GM19239 (cell line): ENCODE measurements around the gene SHROOM3.
A peak's percentile ranks its signal among the peaks of the same experiment; 100 is the strongest.
"Not testable (repeated sequence)": the region's sequence is repeated elsewhere in the genome, so short reads cannot be mapped to it uniquely, and the experiment has no call there.

Experiments used
- DNase-seq: peaks from one replicate; pipeline ENCODE4 v3.0.0; 2011; ENCODE audit warnings: low spot score; ENCODE audit not compliant: insufficient read length
- FAIRE-seq: peaks from 2 replicates; lab custom pipeline; 2011; peaks lifted over from hg19 to GRCh38; lab: Jason Lieb, UNC

Gene SHROOM3

DNA sequence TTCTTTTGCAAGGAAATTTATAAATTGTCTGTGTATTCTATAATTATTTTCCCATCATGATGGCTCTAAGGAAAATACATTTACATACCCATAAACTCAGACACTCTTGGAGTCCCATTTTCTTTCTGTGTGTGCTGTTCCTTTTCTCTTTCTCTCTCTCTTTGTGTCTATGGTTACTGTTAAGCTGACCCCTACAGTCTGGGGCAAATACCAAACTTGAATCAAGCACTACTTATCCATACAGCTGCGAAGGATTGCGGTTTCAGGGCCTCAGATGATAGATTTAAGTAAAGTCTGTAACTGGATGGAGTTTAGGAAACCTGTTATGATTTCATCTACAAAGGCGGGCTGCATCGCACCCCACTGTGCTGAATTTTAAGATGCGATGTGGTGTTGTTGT lies 150.2 kb downstream of the SHROOM3 start:
- FAIRE-seq (no peak), DNase-seq (no peak)

DNA sequence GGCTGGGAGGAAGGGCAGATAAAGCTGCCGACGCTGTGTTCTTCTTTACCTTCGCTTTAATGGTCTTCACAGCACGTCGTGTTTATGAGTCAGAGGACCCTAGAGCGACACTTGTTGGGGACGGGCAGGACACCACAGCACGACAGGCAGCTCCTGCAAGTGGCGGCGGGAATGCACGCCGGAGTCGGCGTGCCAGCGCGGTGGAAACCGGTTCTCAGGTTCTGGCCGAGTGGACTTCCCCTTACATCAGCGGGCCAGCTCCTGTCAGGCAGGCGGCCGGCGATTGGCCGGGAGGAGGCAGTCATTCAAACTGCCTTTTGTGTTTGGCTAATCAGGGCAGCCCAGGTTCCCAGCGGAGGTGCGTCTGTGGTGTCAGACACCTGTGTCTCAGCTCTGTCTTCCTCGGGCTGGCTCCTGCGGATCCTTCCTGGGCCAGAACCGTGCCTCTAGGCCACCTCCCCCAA lies 150.9 kb downstream of the SHROOM3 start:
- DNase-seq (peak; percentile 17), FAIRE-seq (no peak)

DNA sequence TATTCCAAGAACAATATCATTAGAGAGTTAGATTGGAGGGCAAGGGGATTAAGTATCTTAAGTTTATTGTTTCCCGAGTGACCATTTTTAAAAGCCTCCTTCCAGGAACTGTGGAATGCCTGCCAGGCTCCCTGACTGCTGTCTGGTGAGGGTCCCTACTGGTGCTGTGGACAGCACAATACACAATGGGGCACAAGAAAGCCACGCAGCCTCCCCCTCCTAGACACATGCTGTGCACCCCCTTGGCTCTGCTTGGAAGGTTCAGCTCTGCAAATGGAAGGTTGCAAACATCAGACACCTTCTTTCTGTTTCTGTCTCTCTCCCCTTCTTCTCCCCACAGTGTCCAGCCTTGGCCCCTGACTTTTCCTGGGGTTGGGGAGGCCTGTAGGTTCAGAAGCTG lies 153.2 kb downstream of the SHROOM3 start:
- DNase-seq = no peak
- FAIRE-seq = no peak

DNA sequence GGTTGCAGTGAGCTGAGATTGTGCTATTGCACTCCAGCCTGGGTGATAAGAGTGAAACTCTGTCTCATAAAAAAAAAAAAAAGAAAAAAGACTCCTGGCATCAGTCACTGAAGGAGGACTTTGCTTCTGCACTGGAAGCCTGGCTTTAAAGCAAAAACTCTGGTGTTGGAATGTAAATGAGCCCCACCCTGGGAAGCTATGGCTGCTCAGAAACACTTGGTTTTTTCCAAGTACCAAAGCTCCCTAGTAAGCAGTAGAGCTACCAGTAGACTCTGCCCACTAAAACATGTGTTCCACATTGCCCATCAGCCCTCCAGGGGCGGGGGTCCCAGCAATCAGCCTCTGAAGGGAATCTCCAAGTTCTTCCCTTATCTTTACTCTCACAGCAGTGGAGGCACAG lies 154.4 kb downstream of the SHROOM3 start:
- FAIRE-seq = no peak
- DNase-seq = no peak

DNA sequence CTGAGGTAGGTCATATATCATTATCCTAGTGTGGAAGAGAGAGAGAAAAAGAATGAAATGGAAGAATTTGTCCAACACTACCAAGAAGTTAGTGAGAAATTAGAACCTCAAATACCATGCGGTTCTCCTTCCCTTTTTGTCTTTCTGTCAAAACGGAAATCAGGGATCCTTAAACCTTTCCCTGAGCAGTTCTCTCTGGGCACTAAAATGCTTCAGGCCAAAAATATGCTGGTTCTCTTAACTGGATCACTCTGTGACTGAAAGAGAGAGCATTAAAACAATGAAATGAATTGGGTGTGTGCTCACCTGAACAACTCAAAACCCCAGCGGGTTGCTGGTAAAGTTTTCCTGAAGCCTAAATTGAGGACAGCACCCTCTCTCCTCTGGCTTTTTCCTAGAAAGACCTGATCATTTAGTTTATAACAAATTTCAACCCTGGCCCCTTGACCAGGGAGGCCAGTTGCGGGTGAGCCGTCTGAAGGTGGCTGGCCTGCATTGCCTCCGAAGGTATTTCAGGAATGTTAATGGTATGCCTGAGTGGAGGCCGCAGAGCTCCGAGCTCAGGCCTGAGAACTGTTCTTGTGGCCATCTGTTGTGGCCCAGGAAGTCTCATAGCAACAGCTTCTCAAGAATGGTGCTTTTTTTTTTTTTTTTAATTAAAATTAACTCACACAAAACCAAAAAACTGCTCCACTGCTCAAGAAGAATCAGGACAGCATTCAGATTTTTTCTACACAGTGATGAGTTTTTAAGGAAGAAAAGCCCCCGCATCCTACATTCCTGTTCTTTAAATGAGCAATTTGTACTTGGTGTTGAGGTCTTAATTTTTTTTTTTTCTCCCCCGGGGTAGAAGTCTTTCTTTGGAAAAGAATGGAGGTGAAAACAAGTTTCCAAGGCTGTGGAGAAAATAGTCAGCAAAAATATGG lies 155.1 kb downstream of the SHROOM3 start:
- FAIRE-seq = no peak
- DNase-seq = no peak

DNA sequence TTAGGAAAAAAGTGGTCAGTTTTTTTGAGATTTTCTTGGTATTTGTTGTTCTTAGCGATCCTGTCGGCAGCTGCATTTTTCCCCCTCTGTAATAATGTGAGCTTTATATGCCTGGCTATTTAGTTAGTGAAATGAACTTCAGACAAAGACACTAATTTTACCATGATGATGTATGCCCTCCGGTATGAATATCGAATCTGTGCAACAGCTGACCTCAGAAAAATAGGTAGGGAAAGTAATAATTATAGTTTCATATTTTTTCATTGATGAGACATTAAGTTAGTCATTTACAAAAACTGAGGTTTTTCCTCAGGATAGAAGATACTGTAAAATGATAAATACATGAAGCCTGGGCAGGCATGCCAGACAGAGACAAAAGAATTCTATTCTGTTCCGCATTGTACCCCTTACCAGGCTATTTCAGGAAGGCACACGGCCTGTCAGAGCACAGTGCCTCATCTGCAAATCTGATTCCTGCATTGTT lies 155.8 kb downstream of the SHROOM3 start:
- DNase-seq = no peak
- no peak for FAIRE-seq

DNA sequence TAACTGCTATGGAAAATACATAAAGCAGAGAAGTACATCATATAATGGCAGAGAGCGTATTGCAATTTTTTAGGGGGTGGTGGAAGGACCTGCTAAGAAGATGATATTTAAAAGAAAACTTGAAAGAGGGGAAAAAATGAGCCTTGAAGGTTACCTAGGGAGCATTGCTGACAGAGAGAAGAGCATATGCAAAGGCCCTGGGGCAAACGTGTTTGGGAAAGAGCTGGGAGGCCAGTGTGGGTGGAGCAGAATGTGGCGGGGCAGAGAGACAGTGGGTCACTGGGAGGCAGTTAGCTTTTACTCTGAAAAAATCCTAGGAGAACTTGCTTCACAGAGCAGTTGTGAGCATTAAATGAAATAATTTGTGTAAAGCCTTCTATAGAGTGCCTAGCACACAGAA lies 157.0 kb downstream of the SHROOM3 start:
- FAIRE-seq (no peak), DNase-seq (no peak)

DNA sequence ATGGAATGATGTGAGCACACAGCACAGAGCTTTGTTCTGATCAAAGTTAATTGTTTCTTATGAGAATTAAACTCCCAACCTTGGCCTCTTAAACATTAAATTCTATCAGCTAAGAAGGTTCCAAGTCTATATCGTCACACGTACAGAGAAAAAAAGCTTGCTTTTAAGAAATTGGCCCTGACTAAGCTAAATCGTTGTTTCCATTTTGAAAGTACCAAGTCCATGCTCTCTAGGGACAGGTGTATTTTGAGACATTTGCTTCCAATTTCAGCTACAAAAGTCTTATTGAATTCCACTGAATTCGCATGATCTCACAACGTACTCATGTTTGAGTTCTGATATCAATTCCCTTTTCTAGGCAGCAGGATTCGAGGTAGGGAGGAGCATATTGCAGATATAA lies 157.4 kb downstream of the SHROOM3 start:
- no peak for DNase-seq

DNA sequence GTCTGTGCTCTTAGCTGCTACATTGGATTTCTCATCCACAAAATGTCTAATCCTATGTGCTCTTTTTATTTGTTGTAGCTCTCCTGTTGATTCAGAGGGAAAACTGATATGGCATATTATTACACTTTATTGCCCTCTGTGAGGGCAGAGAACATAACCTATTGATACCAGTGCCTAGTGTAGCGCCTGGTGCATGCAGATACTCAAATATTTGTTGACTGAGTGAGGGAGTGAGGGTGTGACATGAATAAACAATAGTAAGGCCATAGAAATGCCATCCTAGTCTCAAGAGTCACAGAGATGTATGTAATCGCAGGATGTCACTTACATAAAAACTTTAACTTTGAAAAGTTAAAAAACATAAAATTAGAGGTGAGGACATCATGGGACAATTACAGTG lies 159.1 kb downstream of the SHROOM3 start:
- FAIRE-seq = no peak
- DNase-seq = no peak

More for the DNA sequence above, 157.4 kb downstream of the SHROOM3 start:
- FAIRE-seq = no peak

DNA sequence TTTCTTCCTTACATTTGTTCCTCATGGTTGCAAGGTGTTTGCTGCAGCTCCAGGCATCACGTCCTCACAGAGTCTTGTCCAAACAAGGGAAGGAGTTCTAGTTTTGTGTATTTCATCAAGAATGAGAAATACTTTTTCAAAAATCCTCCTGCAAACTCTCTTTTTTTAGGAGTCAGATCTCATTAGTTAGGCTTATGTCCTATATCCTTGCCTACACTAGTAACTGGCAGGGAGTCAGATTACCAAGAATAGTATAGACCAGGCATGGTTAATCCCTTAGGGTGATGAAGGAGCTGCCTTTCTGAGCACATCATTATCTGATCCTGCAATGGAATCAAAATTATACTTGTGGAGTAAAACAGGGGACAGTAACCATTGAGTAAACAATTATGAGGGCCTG lies 160.4 kb downstream of the SHROOM3 start:
- no peak for DNase-seq

DNA sequence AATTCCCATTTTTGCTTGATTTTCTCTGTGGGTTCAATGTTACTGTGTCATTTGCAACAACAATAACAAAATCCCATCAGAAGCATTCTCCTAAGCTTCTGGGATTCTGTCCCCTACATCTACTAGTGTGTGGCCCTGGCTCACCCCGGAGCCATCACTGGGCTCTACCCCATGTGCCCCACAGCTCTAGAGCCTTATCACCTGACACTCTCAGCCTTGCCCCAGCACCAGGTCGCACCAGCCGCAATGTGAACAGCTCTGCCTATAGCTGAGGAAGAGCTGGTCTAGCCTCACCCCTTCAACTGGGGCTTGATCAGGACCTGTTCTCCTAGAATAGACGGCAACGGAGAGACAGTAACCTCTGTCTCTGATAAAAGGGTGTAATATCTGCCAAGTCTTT lies 161.7 kb downstream of the SHROOM3 start:
- DNase-seq = no peak
- no peak for FAIRE-seq

More for the DNA sequence above, 160.4 kb downstream of the SHROOM3 start:
- no peak for FAIRE-seq

DNA sequence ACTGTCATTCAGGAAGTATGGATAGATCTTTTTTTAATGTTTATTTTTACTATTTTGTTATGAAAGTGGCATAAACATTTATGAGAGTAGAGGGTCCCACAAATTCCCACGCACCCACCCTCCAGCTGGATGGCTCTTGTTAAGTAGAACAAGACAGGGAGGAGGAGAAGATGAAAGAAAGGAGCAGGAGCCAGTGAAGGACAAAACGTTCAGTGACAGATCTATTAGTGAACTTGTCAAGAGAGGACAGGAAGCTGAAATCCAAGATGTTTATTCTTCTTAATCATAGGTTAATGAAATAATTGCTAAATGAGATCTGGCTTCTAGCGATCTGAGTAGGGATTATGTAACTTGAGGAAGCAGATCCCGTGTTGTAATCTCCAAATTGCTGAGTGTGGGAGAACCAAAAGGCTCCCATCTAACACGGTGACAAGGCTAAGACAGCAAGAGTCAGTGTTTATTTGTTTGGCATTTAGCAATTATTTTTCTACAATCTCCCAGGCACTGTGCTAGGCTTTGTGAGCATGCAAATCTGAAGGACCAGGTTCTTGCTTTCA lies 162.5 kb downstream of the SHROOM3 start:
- FAIRE-seq (no peak), DNase-seq (no peak)

DNA sequence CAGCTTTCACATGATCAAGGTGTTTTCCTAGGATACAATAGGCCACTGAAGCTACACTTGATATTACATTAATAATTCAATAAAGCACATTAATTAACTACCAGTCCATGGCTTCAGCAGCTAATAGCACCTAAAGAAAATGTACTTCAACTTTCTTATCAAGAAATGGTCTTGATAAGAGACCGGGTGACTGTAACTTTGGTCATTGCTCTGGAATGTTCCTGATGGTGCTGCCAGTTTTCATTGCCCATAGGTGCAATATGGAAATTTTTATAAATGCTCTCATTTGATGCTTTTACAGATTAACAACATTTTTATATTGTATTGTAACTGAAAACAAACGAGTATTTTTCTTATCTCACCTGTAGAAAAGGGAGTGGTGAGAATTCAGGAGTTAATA lies 165.4 kb downstream of the SHROOM3 start:
- no peak for DNase-seq
- no peak for FAIRE-seq

DNA sequence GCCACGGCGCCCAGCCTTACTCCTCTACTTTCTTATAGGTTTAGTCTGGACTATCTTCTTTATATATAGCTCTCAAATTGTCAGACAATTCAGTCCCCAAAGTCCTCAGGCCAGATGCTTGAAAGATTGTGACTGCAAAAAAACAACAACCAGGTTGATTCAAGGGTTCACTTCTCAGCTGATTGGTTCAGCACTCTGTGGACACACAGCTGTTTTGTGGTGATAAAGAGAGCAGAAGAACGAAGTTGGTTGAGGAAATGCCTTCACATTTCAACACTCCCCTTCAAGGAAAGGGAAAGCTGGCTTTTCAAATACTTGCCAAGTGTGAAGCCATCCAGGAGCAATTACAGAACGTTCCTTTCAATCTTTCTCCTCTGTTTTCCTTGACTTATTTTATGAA lies 166.8 kb downstream of the SHROOM3 start:
- FAIRE-seq (peak; percentile 23), DNase-seq (no peak)

DNA sequence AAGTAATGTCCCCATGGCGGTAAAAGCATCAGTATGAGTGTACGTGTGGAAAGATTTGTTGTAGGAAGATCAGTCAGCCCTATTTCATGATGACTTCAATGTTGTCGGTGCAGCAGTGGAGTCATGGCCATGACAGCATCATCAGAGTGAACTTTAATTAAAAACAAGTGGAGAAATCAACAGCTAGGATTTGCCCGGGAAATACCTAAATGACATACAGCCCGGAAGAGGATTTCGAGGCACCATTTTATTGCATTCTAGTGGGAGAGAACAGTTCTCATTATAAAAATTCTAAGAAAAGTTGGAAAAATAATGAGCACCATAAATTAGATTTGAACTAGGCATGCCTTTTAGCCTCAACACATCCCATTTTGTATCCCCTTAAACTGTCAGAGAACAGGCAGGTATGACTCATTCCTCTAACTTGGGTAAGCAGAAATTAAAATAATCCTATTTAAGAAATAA lies 170.1 kb downstream of the SHROOM3 start:
- DNase-seq (no peak), FAIRE-seq (no peak)

DNA sequence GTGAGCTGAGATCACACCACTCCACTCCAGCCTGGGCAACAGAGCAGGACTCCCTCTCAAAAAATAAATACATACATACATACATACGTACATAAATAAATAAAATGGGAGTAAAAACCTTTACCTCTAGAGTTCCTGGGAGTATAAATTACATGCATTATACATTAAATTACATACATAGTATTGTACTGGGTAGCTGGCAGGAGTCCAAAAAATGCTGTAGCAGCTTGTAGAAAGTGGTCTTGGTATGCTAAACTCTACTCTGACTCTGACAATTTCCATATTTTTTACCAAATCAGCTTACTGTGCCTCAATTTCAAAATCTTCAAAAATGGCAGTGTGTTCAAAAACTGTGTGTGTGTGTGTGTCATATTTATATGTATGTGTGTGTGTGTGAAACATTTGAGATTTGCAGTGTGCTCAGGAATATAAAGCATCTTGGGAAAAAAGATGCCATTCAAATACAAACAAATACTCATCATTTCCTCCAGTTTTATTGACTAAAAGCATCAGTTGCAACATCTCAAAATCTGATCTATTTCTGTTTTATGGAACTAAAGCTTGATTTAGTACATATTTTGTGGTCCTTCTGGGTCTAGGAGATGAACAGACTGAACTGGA lies 171.7 kb downstream of the SHROOM3 start:
- no peak for FAIRE-seq
- DNase-seq = no peak

DNA sequence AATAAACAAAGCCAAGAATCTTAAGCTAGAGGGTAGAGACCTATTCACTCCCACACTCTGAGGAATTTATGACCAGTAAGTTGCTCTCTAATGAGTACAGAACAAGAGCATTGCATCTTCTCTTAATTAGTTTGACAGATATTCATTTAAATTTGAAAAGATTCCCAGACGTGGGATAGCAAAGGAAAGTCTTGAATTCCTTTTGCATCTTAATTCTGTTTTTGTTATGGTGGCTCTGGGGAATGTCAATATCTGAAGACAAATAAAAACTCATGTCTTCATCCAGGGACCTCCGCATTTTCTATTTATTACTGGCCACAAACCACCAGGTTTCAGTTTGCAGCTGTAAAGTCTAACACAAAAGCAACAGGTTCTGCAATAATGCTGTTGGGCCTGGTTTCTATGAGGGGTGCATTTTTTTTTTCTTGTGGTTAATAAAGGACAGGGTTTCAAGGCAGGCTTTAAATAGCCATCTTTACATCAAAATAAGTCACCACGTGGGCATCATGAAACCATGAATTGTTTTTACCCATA lies 172.3 kb downstream of the SHROOM3 start:
- FAIRE-seq (peak; percentile 95), DNase-seq (peak; percentile 44)

DNA sequence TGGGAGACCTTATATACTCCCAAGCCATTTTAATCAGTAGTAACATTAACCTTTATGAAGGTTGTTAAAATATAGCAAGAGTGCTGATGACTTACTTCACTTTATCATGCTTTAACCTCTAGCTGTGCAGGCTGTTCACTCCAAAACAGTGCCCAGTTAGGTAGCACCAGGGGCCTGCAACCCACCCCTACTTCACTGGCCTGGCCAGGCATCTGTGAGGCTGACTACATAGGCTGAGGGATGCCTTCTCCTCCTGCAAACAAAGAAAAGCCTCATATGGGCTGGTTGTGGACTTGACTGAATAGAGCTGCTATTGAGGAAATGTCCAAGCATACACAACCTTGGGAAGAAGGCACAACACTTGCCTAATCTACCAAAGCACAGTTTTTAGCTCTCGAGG lies 172.8 kb downstream of the SHROOM3 start:
- no peak for FAIRE-seq
- no peak for DNase-seq

DNA sequence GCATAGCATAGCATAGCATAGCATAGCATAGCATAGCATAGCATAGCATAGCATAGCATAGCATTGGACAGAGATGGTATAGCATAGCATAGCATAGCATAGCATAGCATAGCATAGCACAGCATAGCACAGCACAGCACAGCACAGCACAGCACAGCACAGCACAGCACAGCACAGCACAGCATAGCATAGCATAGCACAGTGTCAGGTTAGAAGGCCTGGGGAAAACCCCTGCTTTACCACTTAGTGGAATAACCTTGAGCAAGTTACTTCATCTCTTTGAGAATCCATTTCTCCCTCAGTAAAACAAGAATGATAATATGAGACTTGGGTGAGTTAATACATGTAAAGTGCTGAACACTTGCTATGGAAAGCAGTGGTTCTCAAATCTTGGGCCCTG lies 173.5 kb downstream of the SHROOM3 start:
- FAIRE-seq, DNase-seq: not testable (repeated sequence)

DNA sequence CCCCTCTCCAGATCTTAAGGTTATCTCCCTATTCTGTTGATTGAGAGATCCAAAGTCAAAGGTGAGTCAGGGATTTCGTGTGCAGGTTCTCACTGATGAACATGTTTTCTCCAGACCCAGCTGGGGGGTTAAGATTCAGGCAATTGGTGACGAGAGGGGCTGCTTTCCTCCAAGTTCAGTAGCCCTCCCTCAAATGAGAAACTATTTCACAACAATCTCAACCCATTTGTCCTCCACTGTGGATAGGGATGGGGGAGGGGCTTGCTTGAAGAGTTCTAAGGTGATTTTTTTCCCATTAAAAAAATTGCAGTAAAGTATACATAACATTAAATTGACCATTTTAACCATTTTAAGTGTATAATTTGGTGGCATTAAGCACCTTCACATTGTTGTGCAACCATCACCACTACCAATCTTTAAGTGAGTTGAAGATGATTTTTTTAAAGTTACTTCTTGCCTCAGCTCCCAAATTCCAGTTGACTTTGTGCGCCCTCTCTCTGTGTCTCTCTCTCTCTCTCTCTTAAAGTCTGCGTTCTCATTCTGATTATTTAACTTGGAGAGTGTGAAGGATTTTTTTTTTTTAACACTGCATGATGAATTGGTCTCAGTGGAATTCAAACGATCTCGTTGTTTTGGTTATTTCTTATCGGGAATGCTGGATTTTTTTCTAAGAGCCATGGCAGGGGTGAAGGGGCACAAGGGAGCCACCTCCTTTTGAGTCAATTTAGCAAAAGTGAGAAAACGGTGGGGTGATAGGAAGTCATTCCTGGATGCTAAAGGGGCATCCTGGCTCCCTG lies 175.9 kb downstream of the SHROOM3 start:
- DNase-seq (no peak), FAIRE-seq (no peak)
